ENCODE data around the gene AOPEP. TPM values are rescaled to one million over a fixed set of nuclear protein-coding genes. Genes with fewer than 3 reads are reported as not detected.
"Not testable (repeated sequence)": the region's sequence is repeated elsewhere in the genome, so short reads cannot be mapped to it uniquely, and the experiment has no call there.

AOPEP gene
- total RNA-seq, 1 donor = 20.7 TPM

DNA sequence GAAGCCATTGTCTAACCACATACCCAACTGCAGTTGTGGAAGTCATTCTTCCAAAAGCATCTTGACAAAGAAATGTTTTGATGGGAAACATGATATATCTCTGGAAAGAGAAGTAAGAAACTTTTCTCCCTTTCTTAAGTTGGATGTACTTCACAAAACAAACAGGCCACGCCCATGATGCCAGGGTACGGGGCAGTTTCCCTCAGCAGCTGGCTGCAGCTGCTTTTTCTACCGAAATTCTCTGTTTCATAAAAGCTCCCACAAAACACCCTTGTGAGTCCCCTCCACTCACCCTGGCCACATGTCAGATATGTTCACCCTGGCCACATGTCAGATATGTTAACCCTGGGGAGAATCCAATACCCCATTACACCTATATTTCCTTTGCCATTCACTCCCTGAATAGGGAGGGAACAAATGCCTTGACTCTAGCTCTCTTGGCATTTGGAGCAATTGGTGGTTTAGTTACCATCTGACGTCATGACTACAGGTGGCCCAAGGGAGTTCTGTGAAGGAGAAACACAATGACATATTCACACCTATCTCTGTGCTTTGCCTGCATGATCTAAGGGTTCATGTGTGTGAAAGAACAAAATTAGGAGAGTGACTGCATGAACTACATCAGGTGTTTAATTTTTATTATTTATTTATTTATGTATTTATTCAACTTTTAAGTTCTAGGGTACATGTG, 103.0 kb downstream of the AOPEP start:
- DNase-seq (ENCODE audit: low read depth in 2 of 3, low spot score in 2 of 3) = no peak

- DNase-seq (ENCODE audit: low read depth in 2 of 3, low spot score in 2 of 3) = not testable (repeated sequence)
These were observed 103.6 kb downstream of the AOPEP start for GRCh38 chr9:94830071-94830604.

DNA sequence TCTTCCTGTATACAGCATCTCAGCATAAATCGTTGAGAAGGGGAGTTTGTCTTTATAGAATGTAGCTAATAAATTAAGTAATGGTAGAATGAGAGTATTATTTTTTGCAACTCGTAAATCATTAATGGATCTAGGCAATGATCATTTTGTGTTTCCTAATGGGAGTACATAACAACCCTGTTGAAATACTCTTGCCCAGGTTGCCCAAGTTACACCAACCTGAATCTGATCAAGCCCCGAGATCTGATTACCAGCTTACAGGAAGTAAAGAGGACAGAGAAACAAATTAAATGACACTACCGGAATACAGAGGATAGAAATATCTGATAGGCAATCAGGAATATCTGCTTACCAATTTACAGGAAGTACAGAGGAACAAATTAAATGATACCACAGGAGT, 107.3 kb downstream of the AOPEP start:
- DNase-seq (ENCODE audit: low read depth in 2 of 3, low spot score in 2 of 3) = no peak

- no peak for DNase-seq (ENCODE audit: low read depth in 2 of 3, low spot score in 2 of 3)
These were observed 110.9 kb downstream of the AOPEP start for GRCh38 chr9:94837404-94837803.

DNA sequence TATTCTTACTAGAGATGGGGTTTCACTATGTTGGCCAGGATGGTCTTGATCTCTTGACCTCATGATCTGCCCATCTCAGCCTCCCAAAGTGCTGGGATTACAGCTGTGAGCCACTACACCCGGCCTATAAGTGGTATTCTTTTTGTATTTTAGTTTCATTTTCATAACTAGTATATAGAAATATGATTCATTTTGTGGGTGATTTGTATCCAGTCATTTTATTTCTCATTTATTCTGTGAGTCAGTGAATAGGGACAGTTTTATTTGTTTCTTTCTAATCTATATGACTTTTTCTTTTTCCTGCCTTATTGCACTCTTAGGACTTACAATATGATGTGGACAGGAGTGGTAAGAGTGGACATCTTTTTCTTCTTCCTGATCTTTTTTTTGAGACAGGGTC, 112.9 kb downstream of the AOPEP start:
- no peak for DNase-seq (ENCODE audit: low read depth in 2 of 3, low spot score in 2 of 3)

DNA sequence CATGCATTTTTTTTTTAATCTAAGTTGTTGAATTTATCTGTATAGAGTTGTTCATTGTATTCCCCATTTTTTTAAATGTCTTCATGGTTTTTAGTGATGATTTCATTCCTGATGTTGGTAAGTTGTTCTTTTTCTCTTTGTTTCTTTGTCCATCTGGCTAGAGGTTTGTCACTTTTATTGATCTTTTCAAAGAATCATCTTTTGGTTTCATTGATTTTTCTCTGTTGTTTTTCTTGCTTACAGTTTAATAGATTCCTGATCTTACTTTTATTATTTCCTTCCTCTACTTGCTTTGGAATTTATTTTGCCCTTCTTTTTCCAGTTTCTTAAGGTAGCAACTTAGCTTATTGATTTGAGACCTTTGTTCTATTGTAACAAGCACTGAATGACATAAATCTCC, 114.2 kb downstream of the AOPEP start:
- DNase-seq (ENCODE audit: low read depth in 2 of 3, low spot score in 2 of 3) = no peak

DNA sequence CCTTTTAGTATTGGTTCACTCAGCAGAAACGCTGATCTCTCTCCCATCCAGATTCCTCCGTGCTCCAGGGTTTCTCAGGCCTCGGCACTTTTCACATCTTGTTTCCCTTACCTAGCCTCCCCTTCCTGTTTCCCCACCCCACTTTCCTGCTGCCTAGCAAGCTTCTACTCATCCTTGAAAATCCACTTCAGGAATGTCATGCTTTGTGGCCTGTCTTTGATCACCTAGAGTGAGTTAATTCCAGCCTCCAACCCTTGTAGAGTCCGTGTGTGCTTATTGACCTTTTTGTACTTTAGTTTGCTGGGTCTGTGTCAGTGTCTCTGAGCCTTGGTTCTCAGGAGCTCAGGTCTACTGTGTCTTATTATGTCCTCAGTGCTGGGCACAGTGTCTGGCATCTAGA, 116.6 kb downstream of the AOPEP start:
- no peak for DNase-seq (ENCODE audit: low read depth in 2 of 3, low spot score in 2 of 3)

- DNase-seq (ENCODE audit: low read depth in 2 of 3, low spot score in 2 of 3) = no peak
These were observed 120.2 kb downstream of the AOPEP start for GRCh38 chr9:94846739-94847138.

GRCh38 chr9:94847486-94847885, 121.0 kb downstream of the AOPEP start:
- DNase-seq (ENCODE audit: low read depth in 2 of 3, low spot score in 2 of 3) = peak in 2 of 3 donors; percentile 59 to 84

DNA sequence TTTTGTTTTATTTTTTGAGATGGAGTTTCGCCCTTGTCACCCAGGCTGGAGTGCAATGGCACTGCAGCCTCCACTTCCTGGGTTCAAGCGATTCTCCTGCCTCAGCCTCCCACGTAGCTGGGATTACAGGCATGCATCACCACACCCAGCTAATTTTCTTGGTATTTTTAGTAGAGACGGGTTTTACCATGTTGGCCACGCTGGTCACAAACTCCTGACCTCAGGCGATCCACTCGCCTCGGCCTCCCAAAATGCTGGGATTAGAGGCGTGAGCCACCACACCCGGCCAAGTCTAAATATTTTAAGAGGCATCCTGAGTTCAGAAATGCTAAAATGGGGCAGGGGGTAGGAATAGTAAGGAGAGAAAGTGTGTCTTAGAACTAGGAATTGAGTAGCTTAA, 122.3 kb downstream of the AOPEP start:
- not testable (repeated sequence) for DNase-seq (ENCODE audit: low read depth in 2 of 3, low spot score in 2 of 3)

DNA sequence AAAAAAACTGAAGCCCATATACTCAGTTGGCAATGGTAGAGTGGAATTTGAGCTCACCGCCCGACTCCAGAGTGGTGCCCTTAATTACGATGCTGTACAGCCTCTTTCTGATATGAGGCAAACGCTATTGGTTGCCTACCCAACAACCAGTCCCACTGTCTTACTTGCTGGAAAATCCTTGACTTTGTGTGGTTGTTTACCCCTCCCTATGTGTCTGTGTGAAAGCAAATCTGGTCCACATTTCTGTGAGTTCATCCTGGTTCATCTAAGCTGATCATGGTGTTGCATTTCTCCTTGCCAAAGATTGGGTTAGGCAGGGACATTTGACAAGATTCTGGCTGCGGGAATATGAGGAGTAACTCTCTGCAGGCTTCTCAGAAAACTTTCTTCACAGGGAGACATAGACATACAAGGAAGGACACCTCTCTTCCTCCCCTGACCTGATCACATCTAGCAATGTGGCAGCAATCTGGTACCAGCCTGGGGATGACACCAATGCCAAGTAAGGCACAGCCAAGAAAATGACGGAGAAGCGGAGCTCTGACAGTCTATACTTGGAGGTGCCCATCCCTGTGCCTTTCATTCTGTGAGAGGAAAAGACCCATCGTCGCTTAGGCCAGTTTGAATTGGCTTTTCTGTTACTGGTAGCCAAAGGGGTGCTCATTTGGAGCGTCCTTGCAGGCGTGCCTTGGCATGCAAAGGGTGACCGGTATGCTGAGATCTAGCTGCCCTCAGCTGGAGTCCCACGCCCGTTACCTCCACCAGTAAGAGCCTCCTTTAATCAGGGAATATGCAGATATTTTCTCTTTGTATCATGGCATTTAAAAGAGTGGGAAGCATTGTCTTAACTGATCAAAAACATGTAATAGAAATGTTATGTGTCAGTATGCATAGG, 124.3 kb downstream of the AOPEP start:
- no peak for DNase-seq (ENCODE audit: low read depth in 2 of 3, low spot score in 2 of 3)

DNA sequence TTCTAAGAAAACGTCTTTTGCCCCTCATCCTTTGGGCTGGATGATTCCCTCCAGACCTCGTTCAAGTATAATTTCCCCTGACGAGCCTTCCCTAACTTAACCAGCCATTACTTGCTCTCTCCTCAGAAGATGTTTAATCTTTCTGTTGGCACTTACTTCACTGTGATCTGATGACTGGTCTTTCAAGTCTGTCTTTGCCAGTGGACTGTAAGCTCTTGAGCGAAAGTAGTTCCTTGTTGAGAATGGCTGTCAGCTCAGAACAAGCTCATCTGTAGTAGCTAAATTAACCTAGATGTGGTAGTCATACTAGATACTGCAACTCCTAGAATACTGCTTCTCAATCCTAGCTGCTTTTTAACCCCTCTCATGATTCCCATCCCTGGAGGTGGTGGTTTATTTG, 125.0 kb downstream of the AOPEP start:
- no peak for DNase-seq (ENCODE audit: low read depth in 2 of 3, low spot score in 2 of 3)

GRCh38 chr9:94851892-94852291, 125.4 kb downstream of the AOPEP start:
- no peak for DNase-seq (ENCODE audit: low read depth in 2 of 3, low spot score in 2 of 3)

GRCh38 chr9:94852373-94852772, 125.9 kb downstream of the AOPEP start:
- DNase-seq (ENCODE audit: low read depth in 2 of 3, low spot score in 2 of 3) = no peak

- no peak for DNase-seq (ENCODE audit: low read depth in 2 of 3, low spot score in 2 of 3)
These were observed 127.4 kb downstream of the AOPEP start for GRCh38 chr9:94853887-94854286.

DNA sequence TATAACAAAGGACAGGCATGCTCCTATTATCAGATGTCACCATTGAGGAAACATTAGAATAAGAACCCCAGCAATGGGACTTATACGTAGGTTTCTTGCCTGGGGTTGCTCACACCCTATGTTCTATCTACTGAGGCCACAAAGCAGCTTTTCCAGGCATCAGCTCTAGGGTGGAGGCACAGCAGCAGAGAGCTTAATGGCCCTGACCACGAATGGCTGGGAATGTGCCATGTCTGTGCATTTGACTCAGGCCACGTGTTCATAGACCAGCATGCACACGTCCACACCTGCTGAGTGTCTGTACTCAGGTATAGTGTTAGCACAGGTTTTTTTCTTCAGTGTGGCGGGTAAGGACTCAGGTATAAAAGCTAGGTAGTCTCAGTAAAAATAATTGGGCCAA, 129.4 kb downstream of the AOPEP start:
- no peak for DNase-seq (ENCODE audit: low read depth in 2 of 3, low spot score in 2 of 3)

GRCh38 chr9:94857791-94858190, 131.3 kb downstream of the AOPEP start:
- peak in 1 of 3 donors; percentile 44 for DNase-seq (ENCODE audit: low read depth in 2 of 3, low spot score in 2 of 3)

GRCh38 chr9:94859226-94859625, 132.7 kb downstream of the AOPEP start:
- no peak for DNase-seq (ENCODE audit: low read depth in 2 of 3, low spot score in 2 of 3)

DNA sequence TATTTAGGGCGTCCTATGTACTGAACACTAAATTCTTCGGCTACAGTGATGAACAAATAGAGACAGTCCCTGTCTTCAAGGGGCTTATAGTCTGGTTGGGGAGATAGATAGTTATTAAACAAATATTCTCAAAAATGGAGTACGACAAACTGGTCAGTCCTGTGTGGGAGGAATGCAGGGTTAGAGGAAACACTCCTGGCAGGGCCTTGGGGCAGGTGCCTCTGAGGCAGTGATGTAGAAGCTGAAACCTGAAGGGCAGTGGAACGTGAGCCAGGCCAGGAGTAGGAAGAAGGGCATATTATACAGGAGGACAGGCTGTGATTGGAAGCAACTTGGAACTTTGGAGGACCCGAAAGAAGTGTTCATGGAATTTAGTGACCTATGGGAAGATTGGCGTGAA, 133.4 kb downstream of the AOPEP start:
- no peak for DNase-seq (ENCODE audit: low read depth in 2 of 3, low spot score in 2 of 3)

GRCh38 chr9:94860678-94861588, 134.4 kb downstream of the AOPEP start:
- peak; percentile 47 to 95 (median 92) for DNase-seq (ENCODE audit: low read depth in 2 of 3, low spot score in 2 of 3)

Measured in hematopoietic multipotent progenitor cell (in vitro differentiated cells).